HFFc6 (cell line): ENCODE results near the gene PTPN22. TPM values are rescaled to one million over a fixed set of nuclear protein-coding genes. Genes with fewer than 3 reads are reported as not detected.

ENCODE experiments used
- DNase-seq: peaks from one replicate; pipeline ENCODE4 v3.0.0-alpha.2; 2018
- H3K27ac Mint-ChIP-seq: 2 replicates; pipeline ENCODE4 v1.8.0; 2020; ENCODE audit warnings: mild to moderate bottlenecking, mixed read lengths
- H3K27me3 Mint-ChIP-seq: 2 replicates; pipeline ENCODE4 v1.8.0; 2021; ENCODE audit warnings: mild to moderate bottlenecking, moderate library complexity, mixed read lengths; ENCODE audit not compliant: insufficient read depth
- H3K36me3 Mint-ChIP-seq: 2 replicates; pipeline ENCODE4 v1.8.0; 2021; ENCODE audit warnings: low read depth, mixed read lengths
- H3K4me1 Mint-ChIP-seq: 2 replicates; pipeline ENCODE4 v1.8.0; 2020; ENCODE audit warnings: low read depth, mixed read lengths
- H3K4me3 Mint-ChIP-seq: 2 replicates; pipeline ENCODE4 v1.8.0; 2020; ENCODE audit warnings: mild to moderate bottlenecking, moderate library complexity, mixed read lengths
- H3K9me3 Mint-ChIP-seq: 2 replicates; pipeline ENCODE4 v1.8.0; 2020; ENCODE audit warnings: mild to moderate bottlenecking, mixed read lengths
- CTCF ChIP-seq: fragments of 200-600 bp; sonication (generic); IDR thresholded peaks from 2 replicates; pipeline ENCODE4 v1.5.0; 2021; ENCODE audit warnings: antibody characterized with exemption, mild to moderate bottlenecking
- total RNA-seq, 6 experiments: library from RNA; stranded (reverse); fragmentation: NEBNext Ultra II Directional; extraction: Animal tissue kit (Norgen Biotek cat#: 25700); gene quantifications; 2 replicates in 1 of 6; 3 replicates in 5 of 6; pipeline ENCODE4 v1.2.3, GENCODE V29; 2021

Gene PTPN22
- total RNA-seq, 6 experiments from 2014 or later: 0.71 to 1.3 (median 1.0) TPM

- H3K27me3 Mint-ChIP-seq: no peaks in the 10 kb centered on the region
- H3K9me3 Mint-ChIP-seq: no peaks in the 10 kb centered on the region
- DNase-seq: no peak
- TF ChIP-seq CTCF: no peak
- H3K27ac Mint-ChIP-seq: no peak overlapping the region
- peaks cover 49% of the 10 kb centered on the region for H3K36me3 Mint-ChIP-seq
- no peak overlapping the region for H3K4me3 Mint-ChIP-seq
- H3K4me1 Mint-ChIP-seq: peaks cover 22% of the 10 kb centered on the region
These were observed 23.6 kb upstream of the PTPN22 start for GRCh38 chr1:113895098-113895497.

GRCh38 chr1:113893267-113893666 lies 21.8 kb upstream of the PTPN22 start:
- no peak for DNase-seq
- Mint-ChIP-seq H3K36me3 (peaks cover 33% of the 10 kb centered on the region), H3K27me3 (no peaks in the 10 kb centered on the region), H3K4me3 (no peak overlapping the region), H3K4me1 (peaks cover 9% of the 10 kb centered on the region), H3K27ac (no peak overlapping the region), H3K9me3 (no peaks in the 10 kb centered on the region)
- no peak for TF ChIP-seq CTCF

GRCh38 chr1:113891631-113892220 lies 20.2 kb upstream of the PTPN22 start:
- Mint-ChIP-seq H3K27ac (no peak overlapping the region), H3K4me3 (no peak overlapping the region), H3K4me1 (peaks cover 15% of the 10 kb centered on the region), H3K9me3 (no peaks in the 10 kb centered on the region), H3K36me3 (peaks cover 26% of the 10 kb centered on the region), H3K27me3 (no peaks in the 10 kb centered on the region)
- DNase-seq: no peak
- TF ChIP-seq CTCF: no peak

GRCh38 chr1:113890816-113891215 lies 19.3 kb upstream of the PTPN22 start:
- Mint-ChIP-seq H3K27ac (no peak overlapping the region), H3K4me1 (peaks cover 8% of the 10 kb centered on the region), H3K9me3 (no peaks in the 10 kb centered on the region), H3K36me3 (peaks cover 20% of the 10 kb centered on the region), H3K27me3 (no peaks in the 10 kb centered on the region), H3K4me3 (no peak overlapping the region)
- DNase-seq: no peak
- no peak for TF ChIP-seq CTCF

- TF ChIP-seq CTCF: no peak
- H3K36me3 Mint-ChIP-seq: no peaks in the 10 kb centered on the region
- H3K27ac Mint-ChIP-seq: no peak within 1 kb of the TSS
- no peaks in the 10 kb centered on the region for H3K9me3 Mint-ChIP-seq
- peaks cover 6% of the 10 kb centered on the region; the same call in 1 of the 2 replicates for H3K4me1 Mint-ChIP-seq
- no peak for DNase-seq
- no peak within 1 kb of the TSS for H3K4me3 Mint-ChIP-seq
- H3K27me3 Mint-ChIP-seq: no peaks in the 10 kb centered on the region
These were observed 16.1 kb upstream of the PTPN22 start, which contains the start of gene BCL2L15 for GRCh38 chr1:113887402-113888175. BCL2L15 (minus strand) TSS chr1:113887581; CDS start chr1:113887375, 206 bp downstream.
